NCI-H226 (cell line): ENCODE measurements around the gene LXN.
"Not testable (repeated sequence)": the region's sequence is repeated elsewhere in the genome, so short reads cannot be mapped to it uniquely, and the experiment has no call there.

Experiments
- DNase-seq: peaks from one replicate; pipeline ENCODE4 v3.0.0-alpha.2; 2015

Gene LXN, protein sequence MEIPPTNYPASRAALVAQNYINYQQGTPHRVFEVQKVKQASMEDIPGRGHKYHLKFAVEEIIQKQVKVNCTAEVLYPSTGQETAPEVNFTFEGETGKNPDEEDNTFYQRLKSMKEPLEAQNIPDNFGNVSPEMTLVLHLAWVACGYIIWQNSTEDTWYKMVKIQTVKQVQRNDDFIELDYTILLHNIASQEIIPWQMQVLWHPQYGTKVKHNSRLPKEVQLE

DNA sequence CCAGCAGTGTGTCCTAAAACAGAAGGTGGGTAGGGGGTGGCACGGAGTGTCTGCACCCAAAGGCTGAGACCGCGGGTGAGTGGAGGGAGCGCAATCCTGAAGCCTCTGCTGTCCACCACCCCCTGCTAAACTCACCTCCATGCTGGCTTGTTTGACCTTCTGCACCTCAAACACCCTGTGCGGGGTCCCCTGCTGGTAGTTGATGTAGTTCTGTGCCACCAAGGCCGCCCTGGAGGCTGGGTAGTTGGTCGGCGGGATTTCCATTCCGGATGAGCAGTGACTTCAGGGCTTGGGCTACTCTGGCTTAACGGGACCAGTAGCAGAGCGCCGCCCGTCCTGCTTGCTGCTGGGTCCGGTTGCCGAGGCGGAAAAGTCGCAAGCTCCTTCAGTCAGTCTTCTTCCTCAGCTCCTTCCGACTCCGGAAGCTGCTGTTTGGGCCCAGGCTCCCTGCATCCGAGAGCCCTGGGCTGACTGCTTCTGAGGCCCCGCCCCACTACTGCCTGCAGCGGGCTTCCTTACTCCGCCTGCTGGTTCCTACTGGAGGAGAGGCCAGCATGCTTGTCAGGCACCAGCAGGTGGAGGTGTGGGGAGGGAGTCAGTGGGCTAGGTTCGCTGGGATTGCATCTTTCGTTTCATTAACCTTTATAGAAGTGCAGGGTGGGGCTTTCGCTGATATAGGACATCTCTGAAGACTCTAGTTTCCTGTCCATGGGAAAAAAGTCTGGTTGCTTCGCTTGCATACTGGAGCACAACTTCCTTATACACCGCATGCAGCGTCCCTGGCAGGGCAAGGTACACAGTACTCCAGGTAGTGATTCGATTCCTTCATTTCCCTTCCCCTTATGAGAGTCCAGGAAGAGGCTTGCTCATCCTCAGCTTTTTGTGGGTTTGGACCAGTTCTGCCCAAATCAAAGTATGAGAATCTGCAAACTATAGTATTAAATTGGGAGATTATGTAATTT lies at the start of gene LXN:
LXN (minus strand) TSS at position 434 of the 962 bp plus-strand sequence; CDS start at position 264, 170 bp downstream.
- DNase-seq, result peak; percentile 78

DNA sequence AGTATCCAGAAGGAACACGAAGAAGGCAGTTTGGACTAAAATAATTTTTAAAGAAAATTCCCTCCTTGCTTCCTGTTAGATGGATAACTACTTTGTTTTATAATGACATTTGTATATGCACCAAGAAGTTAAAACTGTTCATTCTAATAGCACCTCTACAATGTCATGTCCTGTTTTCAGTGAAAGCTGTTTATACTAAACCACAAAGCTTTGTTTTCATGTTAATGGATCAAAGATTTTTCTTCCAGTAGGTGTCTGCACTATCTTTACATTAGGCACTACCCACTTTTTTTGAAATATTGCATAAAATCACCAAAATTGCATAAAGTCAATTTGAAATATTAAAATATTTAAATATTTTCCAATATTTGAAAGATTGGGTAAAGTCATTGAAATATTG lies 49.7 kb upstream of the LXN start:
- no peak for DNase-seq

DNA sequence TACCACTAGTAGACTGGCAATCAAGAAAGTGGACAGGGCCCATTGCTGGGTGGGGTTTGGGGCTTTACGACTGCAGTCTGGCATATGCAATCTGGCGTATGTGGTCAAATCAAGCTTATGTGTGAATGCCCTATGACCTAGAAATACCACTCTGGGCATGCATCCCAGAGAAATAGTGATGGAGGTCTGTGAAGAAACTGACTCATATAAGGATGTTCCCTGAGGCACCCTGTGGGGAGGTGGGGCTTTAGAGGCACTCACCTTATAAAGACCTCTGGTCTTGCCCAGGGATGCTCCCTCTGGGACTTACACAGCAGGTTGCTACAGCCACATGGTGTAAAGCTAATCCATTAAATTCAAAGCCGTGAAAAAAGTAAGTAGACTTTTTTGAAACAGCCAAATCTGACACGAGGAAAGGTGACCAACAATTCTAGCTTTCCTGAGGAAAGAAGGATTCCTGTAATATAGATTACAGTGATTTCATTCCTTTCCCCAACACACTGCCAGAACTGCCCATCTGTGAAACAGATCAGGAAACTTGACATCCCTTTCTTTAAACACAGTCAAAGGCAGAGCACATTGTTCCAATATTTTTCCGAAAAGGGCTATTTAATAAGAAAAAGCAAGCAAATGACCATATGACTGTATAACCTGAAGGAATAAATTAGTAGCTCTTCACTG lies 46.2 kb upstream of the LXN start:
- peak; percentile 98 for DNase-seq

DNA sequence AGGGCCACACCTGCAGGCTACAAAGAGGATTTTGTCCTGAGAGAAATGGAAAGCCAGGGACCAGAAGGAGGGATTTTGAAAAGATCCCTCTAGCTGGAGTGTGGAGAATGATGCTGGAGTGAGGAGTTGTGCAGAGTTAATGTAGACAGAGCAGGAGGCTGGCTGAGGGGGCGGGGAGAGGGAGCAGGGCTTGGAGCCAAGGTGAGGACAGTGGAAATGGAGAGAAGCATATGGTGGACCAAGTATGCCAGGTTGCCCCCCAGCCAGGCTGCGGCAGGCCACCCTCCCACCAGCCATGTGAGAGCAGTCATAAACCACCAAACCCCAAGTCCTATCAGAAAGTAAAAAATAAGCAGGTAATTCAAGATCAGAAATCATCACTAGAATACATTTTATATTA lies 45.1 kb upstream of the LXN start:
- DNase-seq, result no peak

DNA sequence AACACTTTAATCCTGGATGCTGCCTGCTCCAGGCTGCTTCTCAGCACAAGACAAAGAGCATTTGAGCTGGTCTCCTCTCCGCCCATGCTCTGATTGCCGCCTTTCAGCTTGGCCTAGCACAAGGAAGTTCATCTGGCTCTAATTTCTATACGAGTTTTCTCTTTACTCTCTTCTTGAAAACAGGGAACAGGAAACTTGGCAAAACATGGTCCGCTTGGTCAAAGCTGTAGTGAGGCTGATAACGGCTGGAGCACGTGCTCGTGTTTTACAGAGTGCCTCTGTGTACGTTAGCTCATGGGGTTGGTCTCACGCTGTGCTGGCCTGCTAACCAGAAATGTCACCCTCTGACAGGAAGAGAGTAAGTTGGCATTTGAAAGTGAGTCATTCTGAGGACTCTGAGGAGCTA lies 40.6 kb upstream of the LXN start:
- no peak for DNase-seq

DNA sequence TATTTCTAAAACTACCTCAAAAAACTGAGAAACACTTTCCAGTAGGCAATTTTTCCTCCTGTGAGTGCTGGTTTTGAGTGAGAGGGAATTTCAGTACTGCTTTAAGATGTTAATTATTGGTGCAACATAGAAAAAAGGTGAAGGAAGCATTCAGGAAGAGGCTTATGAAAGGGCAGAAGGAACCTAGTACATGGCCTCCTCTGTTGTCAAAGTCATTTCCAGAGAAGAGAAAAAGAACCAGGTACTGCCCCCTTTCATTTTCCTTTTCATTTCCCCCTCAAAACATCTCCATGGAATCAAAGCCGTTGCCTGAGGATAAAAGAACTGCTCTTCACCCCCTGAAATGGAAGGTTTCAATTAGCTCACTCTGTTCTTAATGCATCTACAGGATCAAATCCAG lies 40.0 kb upstream of the LXN start:
- no peak for DNase-seq

DNA sequence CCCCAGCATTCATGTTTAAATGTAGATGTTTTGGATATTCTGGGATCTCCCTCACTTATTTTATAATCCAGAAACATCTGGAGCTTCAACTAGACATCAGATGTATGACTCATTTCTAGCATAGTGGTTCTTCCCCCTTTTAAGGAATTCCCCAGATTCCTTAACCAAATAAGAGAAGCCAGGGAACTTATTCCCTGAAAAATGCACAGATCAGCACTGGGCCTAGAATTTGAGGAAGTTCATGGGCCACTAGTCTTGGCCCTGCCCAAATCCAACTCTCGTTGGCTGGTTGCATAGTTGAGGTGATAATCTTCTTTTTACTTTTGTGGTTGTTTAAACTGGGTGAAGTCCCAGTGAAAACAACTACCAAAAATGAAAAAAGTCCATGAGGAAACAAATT lies 39.4 kb upstream of the LXN start:
- DNase-seq, result peak; percentile 91

DNA sequence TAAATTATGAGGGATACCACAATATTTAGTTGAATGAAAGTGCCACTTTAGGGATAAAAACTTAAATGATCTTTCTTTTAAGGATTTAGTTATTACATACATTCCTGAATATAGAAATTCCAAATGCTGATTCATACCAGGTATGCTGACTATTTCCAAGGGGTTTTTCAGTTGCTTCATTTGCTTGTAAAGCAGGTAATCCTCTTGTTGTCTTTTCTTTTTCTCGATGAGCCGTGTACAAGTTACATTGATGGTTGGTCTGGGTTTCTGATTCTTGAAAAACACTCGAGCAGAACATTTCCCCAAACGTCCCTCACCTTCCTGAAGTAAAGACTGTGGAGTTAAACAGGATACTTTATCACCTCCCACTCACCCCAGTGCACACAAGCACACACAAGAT lies 38.2 kb upstream of the LXN start:
- DNase-seq, result no peak

DNA sequence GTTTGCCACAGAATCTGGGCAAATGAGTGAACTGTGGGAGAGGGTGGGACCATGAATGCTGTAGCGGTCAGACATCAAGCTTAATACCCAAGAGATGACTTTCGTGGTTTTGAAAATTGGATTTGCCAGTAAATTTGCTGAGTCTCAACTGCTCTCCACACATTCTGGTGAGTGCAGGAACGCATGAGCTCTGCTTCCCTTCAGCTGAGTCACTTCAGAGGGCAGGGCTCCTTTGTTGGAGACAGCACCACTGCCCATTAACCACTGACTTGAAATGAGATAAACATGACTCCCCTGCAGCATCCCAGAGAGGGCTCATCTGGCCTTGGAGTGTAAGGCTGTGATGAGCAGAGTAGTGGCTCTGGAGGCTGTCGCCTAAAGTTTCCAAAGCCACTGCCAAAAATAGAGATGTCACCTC lies 37.2 kb upstream of the LXN start:
- peak; percentile 99 for DNase-seq

DNA sequence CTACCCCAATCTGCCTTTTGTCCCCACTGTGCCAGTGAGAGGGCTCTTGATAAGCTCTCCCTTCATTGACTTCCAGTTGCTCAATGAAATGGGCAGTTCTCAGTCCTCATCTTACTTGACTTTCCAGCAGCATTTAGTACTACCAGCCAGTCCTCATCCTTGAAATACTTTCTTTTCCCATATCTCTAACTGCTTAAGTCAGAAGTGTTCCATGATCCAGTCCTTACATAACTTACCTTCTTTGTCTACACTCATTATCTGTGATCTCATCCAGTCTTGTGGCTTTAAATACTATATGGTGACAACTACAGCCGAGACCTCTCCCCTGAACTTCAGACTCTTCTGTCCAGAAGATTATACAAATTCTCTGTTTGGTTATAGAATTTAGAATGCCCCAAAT lies 31.1 kb upstream of the LXN start:
- DNase-seq, result no peak

DNA sequence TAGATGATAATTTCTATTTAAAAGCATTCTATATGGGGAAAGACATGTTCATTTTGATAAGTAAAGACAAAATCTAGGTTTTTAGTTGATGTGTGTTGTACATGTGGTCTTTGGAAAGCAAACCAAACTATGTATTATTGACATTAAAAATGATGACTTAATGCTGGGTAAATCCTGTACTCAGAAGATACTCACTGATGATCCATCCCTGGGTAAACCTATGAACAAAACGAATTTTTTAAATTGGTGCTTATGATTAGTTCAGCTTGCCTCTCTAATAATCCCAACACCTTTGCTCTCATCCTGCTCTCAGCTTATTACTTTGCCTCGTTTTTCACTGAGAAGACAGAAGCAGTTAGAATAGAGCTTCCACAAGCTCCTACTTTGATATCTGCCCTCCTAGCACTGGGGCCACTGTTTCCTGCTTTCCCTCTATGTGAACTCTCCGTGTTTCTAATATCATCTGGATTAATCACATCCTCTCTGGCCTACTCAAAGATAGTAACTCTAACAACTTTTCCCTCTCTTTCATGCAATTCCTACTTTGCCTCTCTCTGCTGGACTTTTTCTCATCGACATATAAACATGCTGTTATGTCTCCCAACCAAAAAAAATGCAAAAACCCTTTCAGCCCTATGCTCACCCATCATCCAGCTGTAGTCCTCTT lies 30.5 kb upstream of the LXN start:
- DNase-seq, result peak; percentile 79

DNA sequence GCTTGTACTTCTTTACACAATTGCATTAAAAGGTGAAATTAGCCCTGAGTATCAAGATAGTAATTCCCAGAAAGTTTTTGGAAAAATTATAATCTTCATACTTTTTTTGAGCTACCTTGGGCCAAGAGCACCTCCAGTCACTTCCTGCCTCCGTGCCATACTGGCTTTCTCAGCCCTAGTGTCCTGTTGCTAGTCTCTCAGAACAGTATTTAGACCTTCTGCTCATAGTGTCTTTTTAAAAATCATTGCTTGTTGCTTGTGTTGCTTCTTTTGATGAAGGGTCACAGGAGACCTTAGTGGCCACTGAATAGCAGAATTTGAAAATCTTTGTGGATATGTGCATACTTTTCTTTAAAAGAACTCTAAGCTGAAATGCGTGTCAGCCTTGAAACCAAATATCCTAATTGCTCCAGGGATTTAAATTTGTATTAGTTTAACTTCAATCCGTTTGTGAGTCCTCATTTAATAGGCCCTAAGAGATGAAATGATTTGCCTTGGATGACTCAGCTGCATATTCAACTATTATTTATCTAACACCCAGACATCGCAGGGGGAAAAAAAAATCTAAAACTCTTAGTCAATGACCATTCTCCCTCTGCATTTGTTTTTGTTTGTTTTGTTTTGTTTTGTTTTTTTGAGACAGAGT lies 29.1 kb upstream of the LXN start:
- no peak for DNase-seq

DNA sequence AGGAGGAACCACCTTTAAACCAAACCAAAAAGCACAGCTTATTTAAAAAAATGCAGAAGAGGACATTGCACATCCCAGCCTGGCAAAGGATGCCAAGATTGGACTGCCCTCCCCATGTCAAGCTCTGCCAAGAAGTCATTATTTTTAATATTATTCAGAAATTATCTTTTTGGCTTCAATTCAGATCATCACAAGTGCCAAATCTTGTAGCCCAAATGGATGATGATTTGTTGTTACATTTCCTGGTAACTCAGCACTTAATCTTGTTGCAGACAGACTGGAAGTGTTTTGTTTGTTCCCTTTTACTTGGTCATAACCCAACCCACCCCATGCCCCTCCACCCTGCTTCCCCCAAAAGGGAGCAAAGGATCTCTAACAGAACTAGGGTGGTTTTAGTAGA lies 28.1 kb upstream of the LXN start:
- peak; percentile 61 for DNase-seq

DNA sequence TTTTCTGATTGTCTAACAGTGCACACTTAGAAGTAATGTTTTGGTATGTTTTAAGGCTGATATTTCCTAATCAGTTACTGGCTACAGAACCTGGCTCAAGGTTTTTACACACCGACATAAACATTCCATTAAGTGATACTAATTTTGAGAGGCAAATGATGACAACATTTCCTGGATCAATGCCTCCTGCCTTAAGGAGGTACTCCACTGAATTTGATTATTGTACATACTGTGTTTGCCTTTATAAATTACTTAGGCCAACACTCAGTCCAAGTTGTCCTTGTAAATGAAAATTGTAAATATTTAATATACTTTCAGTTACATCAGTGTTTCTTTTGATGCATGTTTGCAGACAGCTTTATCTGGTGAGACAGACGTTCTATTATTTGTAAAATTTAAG lies 24.2 kb upstream of the LXN start:
- peak; percentile 47 for DNase-seq

DNA sequence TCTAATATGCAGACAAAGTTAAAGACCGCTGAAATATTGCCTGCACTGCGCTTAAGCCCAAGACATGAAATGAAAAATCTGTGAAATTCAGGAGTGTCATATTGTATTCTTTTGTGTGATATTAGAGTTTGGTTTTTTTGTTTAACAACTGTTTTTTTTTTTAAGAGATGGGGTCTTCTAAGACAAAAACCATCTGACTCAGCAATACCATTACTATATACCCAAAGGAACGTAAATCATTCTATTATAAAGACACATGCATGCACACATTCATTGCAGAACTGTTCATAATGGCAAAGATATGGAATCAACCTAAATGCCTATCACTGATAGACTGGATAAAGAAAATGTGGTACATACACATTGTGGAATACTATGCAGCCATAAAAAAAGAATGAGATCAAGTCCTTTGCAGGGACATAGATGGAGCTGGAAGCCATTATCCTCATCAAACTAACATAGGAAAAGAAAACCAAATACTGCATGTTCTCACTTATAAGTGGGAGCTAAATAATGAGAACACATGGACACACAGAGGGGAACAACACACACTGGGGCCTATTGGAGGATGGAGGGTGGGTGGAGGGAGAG lies 21.5 kb upstream of the LXN start:
- DNase-seq, result not testable (repeated sequence)

DNA sequence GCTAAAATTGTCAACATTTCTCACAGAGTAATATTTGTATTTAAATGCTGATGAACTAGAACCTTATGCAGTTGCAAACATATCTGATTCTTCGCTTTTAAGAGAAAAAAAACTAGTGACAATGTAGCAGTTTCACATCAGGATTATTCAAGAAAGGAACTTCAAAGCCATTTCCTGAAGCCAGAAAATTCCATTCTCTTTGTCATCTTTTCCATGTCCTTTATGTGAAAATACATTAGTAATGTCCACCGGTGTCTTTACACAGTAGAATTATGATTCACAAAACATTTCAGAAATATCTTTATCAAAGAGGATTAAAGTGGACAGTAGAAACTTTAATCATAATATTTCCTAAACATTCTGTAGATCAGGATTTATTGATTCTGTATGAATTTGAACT lies 12.7 kb upstream of the LXN start:
- no peak for DNase-seq

DNA sequence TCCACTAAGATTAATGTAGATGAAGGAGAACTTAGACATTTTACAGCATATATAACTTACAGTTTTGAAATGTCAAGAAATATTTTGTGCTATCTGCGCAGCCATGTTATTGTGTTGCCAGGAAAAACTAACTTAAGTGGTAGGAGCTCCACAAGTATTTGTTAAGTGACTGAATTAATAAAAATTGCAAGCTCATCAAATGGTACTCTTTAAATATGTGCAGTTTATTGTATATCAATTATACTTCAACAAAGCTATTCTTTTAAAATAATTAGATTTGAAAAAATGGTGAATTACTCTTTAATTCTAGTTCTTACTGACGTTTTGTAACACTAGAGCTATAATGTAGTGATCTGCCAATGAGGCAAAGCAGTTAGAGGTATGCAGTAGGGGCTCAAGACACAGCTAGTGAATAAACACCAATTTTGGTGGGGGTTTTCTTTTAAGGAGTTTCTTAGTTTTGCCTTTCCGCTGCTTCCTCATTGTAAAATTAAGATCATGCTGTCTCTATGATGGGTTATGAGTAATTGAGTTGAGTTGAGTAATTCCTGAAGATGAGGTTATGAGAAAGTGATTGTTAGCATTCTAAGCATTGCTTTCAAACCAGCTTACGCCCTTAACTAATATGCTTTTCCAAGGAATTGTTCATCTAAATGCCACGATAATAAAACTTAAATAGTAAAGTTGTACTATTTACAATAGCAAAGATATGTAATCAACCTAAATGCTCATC lies 10.9 kb upstream of the LXN start:
- no peak for DNase-seq

DNA sequence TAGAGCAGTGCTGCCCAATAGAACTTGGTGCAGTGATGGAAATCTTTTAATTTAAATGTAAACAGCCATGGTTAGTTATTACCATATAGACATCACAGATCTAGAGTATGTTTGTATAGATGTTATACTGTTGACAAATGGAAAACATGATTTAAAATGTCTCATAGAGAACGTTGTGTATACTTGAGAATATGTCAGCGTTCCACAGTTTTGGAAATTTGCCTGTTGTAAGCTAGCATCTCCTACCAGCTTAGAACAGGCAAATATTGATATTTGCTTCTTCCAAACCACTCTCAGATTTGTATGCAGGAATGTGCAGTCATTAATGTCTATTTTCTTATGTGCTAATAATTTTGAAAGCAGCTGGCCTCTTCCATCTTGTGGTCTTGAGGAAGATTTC lies 8.4 kb upstream of the LXN start:
- no peak for DNase-seq

DNA sequence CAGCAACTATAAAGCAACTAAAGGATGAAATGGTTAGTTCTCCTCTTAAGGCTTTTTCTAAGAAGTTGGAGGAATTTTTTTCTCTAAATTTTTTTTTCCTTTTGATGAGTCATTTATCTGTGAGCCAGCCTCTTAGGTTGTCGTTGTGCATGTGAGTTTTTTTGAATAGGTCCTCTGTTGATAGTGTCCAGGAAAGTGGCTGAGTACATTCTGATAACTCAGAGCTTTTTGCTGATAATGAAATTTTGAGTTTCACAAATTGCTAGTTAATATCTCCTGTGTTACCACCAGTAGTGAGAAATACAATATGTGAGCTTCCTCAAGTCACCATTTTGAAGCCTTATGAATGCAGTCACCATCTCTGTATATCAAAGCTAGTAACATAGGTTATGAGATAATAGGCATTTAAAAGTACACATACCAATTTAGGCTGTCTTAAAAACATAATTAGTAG lies 7.1 kb upstream of the LXN start:
- no peak for DNase-seq

DNA sequence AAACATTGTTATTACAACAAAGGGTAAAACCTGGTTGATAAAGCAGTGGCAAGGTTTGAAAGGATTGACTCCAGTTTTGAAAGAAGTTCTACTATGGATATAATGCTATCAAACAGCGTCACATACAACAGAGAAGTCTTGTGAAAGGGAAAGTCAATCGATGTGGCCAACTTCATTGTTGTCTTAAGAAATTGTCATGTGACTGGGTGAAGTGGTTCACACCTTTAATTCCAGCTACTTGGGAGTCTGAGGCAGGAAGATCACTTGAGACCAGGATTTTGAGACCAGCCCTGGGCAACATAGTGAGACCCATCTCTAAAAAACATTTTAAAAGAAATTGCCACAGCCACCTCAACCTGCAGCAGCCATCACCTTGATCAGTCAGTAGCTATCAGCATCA lies 6.2 kb upstream of the LXN start:
- DNase-seq, result no peak

DNA sequence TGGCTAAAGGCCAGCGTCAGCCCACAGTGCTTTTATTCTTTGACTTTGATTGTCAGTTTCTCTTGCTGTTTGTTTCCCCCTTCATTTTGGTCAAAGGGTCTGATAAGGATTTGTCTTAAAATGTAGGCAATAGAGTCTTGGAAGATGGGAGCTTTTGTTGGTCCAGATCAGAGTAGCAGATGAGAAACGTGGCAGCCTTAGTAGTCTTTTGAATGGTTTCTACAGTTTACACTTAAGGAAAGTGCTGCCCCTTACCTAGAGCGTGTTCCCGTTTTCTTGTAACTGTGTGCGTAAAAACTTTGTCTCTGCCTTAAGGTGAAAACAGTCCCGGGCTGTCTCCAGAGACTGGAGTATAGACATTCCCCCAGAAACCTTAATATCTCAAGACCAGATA lies 630 bp downstream of the LXN start:
- DNase-seq, result no peak
